BLaER1 (cell line): ENCODE data around the gene TBX20.
"Not testable (repeated sequence)": the region's sequence is repeated elsewhere in the genome, so short reads cannot be mapped to it uniquely, and the experiment has no call there.

ENCODE experiments used
- H3K27ac ChIP-seq: shearing (Covaris generic); formaldehyde crosslinking; 2 replicates; pipeline ENCODE4 v1.8.1; 2022
- H3K27me3 ChIP-seq: shearing (Covaris generic); formaldehyde crosslinking; 2 replicates; pipeline ENCODE4 v1.8.1; 2022
- H3K36me3 ChIP-seq: shearing (Covaris generic); formaldehyde crosslinking; 2 replicates; pipeline ENCODE4 v1.8.1; 2022
- H3K4me1 ChIP-seq: shearing (Covaris generic); formaldehyde crosslinking; 2 replicates; pipeline ENCODE4 v1.8.1; 2022
- H3K4me2 ChIP-seq: shearing (Covaris generic); formaldehyde crosslinking; 2 replicates; pipeline ENCODE4 v1.8.1; 2022
- H3K4me3 ChIP-seq: shearing (Covaris generic); formaldehyde crosslinking; 2 replicates; pipeline ENCODE4 v1.8.1; 2022
- H3K9ac ChIP-seq: shearing (Covaris generic); formaldehyde crosslinking; 2 replicates; pipeline ENCODE4 v1.8.1; 2022
- H3K9me3 ChIP-seq: shearing (Covaris generic); formaldehyde crosslinking; 2 replicates; pipeline ENCODE4 v1.8.1; 2022
- H4K20me1 ChIP-seq: shearing (Covaris generic); formaldehyde crosslinking; 2 replicates; pipeline ENCODE4 v1.8.1; 2022
- Cebpa-rat ChIP-seq: shearing (Covaris generic); IDR thresholded peaks from 2 replicates; pipeline ENCODE4 v1.8.1; 2022

The TBX20 gene

DNA sequence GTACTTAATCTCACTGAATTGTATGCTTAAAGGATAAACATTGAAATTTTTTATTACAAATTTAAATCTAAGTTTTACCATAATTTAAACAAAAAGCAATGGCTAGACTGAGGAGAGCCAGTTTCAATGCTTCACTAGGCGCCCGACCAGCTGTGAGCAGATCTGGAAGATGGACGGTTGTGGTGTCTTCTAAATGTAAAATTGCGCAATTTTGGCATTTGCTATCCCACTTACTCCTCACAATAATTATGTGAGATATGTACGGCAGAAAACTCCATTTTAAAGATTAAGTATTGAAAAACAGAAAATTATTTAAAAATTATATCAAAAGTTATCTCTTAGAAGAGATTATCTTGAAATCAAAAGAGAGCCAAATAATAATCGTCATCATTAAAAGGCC, 73.2 kb downstream of the TBX20 start:
- H3K36me3 ChIP-seq, H3K9ac ChIP-seq, H3K27me3 ChIP-seq, H4K20me1 ChIP-seq, H3K27ac ChIP-seq, H3K4me2 ChIP-seq, H3K4me1 ChIP-seq, H3K9me3 ChIP-seq, H3K4me3 ChIP-seq: not testable (repeated sequence)
- TF ChIP-seq Cebpa-rat, result peak; percentile 70

DNA sequence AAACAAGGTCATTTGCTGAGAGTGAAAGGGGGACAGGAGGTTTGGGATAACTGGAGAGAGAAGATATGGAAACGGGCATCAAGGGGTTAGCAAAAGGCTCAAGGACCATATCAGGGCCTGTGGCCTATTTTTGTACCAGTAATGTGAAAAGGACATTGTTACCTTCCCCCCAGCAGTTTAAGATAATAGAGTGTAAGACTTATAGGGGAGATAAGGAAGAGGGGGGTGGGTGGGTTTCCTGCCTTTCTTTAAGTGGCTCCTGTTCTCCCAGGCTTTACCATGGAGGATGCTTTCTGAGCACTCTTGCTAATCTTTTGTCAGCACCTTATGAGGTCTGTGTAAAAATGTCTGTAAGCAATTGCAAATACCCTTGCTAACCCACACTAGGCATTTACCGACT, 80.7 kb downstream of the TBX20 start:
- H3K4me3 ChIP-seq, H3K27me3 ChIP-seq, H3K4me1 ChIP-seq, H3K4me2 ChIP-seq, H3K36me3 ChIP-seq, H3K9ac ChIP-seq, H3K27ac ChIP-seq, H4K20me1 ChIP-seq, H3K9me3 ChIP-seq: not testable (repeated sequence)

DNA sequence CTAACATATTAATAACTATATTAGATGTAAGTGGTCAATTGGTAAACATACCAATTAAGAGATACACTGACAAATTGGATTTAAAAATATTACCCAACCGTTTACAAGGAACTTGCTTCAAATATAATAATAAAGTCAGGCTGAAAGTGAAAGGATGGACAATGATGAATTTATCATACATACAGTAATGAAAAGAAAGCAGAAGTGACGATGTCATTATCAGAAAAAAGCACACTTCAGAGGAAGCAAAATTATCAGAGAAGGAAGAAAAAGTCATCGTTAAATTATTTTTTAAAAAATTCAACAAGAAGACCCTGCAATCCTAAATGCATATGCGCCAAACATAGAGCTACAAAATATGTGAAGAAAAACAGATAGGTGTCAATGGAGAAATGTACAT, 81.8 kb downstream of the TBX20 start:
- H3K4me1 ChIP-seq, H3K4me3 ChIP-seq, H3K36me3 ChIP-seq: not testable (repeated sequence)

DNA sequence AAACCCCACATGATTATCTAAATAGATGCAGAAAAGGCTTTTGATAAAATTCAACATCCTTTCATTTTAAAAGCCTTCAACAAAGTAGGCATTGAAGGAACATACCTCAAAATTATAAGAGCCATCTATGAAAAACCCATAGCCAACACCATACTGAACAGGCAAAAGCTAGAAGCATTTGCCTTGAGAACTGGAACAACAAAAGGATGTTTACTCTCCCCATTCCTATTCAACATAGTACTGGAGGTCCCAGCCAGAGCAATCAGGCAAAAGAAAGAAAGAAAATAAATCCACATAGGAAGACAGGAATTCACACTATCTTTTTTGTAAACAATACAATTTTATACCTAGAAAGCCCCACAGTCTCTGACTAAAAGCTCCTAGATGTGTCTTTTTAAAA, 86.2 kb downstream of the TBX20 start:
- H3K9ac ChIP-seq, H3K9me3 ChIP-seq, H3K4me1 ChIP-seq, H4K20me1 ChIP-seq, H3K4me3 ChIP-seq, H3K36me3 ChIP-seq, H3K27me3 ChIP-seq, H3K4me2 ChIP-seq, H3K27ac ChIP-seq: not testable (repeated sequence)

More for the DNA sequence above, 81.8 kb downstream of the TBX20 start:
- not testable (repeated sequence) for H3K9ac ChIP-seq, H3K27me3 ChIP-seq, H3K4me2 ChIP-seq, H3K9me3 ChIP-seq, H3K27ac ChIP-seq, H4K20me1 ChIP-seq

DNA sequence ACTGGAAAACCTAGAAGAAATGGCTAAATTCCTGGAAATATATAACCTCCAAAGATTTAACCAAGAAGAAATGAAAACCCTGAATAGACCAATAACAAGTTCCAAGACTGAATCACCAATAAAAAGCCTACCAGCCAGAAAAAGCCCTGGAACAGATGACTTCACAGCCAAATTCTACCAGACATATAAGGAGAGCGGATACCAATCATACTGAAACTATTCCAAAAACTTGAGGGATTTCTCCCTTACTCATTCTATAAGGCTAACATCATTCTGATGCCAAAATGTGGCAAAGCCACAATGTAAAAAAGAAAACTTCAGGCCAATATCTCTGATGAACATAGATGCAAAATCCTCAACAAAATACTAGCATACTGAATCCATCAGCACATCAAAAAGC, 86.7 kb downstream of the TBX20 start:
- H3K9me3 ChIP-seq, H4K20me1 ChIP-seq, H3K4me3 ChIP-seq, H3K4me2 ChIP-seq, H3K4me1 ChIP-seq, H3K27ac ChIP-seq, H3K9ac ChIP-seq, H3K36me3 ChIP-seq, H3K27me3 ChIP-seq: not testable (repeated sequence)

DNA sequence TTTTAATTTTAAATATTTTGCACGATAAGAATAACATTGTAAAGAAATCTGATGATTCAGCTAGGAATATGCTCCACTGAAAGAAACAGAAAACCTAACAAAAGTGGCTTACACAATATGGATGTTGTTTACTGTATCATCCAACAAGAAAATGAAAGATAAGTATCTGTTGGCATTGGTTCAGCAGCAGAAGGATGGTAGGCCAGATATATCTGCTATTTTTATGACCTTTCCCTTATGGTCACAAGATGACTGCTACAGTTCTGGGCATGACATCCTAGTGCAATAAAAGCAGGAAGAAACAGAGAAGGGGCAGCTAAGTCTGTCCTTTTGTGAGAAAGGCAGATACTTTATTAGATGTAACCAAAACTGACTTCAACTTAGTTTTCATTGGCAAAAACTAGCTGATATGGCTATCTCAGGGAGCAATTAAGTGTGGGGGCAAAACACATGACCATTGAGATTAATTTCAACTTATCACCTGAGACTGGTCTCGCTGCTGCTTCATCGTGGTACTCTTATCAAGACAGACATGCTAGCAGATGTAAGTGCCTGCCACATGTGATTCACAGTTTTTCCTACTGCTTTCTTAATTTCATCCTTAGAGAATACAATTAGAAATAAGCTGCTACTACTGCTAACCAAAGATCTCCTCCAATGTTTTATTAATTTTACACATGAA, 92.7 kb downstream of the TBX20 start:
- H3K4me1 ChIP-seq, H3K27ac ChIP-seq, H3K9me3 ChIP-seq, H3K4me2 ChIP-seq, H3K36me3 ChIP-seq, H4K20me1 ChIP-seq, H3K9ac ChIP-seq, H3K27me3 ChIP-seq, H3K4me3 ChIP-seq: not testable (repeated sequence)
